Activated gamma-delta T cell treated with anti-CD3 and anti-CD28 coated beads, Interleukin-2, amount 50 U/mL, for 16 hours (primary cell): ENCODE results near the gene ASMTL.
A peak's percentile ranks its signal among the peaks of the same experiment; 100 is the strongest.
"Not testable (repeated sequence)": the region's sequence is repeated elsewhere in the genome, so short reads cannot be mapped to it uniquely, and the experiment has no call there.

Experiments used
- DNase-seq: peaks from one replicate; pipeline ENCODE4 v3.0.0-alpha.2; 2020; ENCODE audit warnings: low read depth

Gene ASMTL

GRCh38 chrX:1482530-1482928, 29.8 kb upstream of the ASMTL start:
- DNase-seq: not testable (repeated sequence)

- DNase-seq: peak; percentile 61
Measured at GRCh38 chrX:1481636-1482529, 29.2 kb upstream of the ASMTL start.

DNA sequence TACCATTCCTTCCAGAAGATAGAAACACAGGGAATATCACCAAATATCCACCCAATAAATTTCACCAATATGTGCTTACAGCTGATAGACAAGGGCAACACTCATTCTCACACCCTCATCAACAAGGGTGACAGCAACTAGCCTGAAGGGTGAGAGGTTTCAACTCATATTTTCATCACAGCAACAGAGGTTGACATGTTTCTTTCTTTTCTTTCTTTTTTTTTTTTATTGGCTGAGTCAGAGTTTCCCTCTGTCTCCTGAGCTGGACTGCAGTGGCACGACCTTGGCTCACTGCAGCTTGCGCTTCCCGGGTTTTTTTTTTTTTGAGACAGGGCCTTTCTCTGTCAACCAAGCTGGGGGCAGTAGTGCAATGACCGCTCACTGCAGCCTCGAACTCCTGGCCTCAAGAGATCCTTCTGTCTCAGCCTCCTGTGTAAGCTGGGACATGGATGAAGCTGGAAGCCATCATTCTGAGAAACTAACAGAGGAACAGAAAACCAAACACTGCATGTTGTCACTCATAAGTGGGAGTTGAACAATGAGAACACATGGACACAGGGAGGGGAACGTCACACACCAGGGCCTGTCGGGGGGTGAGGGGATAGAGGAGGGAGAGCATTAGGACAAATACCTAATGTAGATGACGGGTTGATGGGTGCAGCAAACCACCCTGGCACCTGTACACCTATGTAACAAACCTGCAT, 27.5 kb upstream of the ASMTL start:
- DNase-seq: no peak

DNA sequence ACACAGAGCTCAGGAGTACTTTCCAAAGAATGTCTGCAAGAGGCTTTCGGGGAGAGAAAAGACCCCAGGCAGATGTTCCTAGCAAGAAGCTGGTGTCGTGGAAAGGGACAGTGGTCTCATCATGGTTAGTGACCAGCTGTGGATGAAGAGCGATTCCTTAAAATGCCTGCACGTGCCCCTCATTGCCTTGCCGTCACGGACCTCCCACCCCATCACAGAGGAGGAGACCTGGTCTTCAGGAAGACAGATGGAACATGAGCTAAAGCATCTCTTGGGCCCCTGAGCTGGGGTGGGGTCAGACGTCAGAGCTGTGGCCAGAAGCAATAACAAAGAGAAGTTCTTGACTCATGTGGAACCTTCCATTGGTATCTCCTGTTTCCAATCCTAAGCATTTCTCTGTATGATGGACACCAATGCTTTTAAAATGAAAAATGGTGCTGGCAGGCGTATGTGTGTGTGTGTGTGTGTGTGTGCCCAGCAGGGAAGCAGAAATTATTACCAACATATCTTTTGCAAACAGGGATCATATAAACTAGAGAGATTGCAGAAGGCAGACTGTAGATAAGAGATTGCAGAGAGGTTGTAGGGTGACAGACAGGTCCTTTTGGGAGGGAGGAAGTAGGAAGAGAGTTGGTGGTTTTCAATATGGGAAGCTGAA, 25.2 kb upstream of the ASMTL start:
- no peak for DNase-seq

DNA sequence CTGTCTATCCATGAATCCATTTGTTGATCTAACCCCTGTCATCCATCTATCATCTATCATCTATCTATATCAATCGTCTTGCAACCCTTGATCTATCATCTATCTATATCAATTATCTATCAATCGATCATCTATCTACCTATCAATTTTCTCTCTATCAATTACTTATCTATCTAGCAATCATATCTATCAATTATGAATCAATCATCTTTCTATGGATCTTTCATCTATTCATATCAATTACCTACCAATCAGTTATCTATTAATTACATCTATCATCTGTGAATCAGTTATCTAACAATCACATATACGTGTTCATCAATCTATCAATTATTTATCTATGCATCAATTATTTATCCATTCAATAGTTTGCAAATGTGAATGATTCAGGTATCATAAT, 24.5 kb upstream of the ASMTL start:
- no peak for DNase-seq

DNA sequence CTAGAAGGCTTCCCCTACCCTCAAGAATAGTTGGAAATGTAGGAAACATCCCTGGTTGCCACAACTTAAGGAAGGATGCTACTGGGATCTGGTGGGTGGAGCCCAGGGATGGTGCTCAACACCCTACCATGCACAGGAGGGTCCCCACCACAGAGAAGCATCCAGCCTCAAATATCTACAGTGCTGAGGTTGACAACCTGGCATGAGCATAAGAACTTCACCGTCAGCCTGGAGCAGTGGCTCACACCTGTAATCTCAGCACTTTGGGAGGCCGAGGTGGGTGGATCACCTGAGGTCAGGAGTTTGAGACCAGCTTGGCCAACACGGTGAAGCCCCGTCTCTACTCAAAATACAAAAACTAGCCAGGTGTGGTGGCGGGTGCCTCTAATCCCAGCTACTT, 24.0 kb upstream of the ASMTL start:
- no peak for DNase-seq

- DNase-seq: no peak
Measured at GRCh38 chrX:1475881-1476280, 23.2 kb upstream of the ASMTL start.

- no peak for DNase-seq
Measured at GRCh38 chrX:1475481-1475880, 22.8 kb upstream of the ASMTL start.

DNA sequence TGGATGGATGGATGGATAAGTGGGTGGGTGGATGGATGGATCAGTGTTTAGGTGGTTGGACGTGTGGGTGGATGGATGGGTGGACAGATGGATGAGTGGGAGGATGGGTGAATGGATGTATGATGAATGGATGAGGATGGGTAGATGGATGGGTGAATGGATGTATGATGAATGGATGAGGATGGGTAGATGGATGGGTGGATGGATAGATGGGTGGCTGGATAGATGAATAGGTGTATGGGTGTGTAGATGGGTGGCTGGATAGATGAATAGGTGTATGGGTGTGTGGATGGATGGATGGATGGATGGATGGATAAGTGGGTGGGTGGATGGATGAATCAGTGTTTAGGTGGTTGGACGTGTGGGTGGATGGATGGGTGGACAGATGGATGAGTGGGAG, 21.9 kb upstream of the ASMTL start:
- DNase-seq: not testable (repeated sequence)

- DNase-seq: no peak
Measured at GRCh38 chrX:1472975-1473374, 20.3 kb upstream of the ASMTL start.

DNA sequence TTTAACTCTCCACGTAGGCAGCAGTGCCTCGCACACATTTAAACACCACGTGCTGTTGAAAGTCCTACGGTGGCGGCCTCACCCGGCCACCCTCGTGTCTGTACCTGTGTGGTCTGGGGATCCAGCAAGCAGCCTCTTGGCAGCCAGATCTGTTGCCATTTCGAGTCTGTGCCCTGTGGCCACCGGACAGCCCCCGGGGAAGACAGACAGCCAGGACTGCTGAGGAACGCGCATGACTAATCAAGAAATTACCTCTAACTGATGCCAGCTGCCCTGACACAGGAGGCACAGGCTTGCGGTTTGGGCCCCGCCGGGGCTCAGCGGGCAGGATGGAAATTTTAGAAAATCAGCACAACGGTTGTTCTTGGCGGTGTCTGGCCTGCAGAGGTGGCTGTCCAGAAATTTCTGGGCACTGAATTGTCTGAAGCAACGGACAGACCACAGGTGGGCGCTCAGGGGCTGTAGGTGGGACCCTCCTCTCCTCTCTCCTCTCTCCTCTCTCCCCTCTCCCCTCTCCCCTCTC, 15.6 kb upstream of the ASMTL start:
- peak; percentile 71 for DNase-seq

GRCh38 chrX:1466971-1467561, 14.4 kb upstream of the ASMTL start:
- no peak for DNase-seq

DNA sequence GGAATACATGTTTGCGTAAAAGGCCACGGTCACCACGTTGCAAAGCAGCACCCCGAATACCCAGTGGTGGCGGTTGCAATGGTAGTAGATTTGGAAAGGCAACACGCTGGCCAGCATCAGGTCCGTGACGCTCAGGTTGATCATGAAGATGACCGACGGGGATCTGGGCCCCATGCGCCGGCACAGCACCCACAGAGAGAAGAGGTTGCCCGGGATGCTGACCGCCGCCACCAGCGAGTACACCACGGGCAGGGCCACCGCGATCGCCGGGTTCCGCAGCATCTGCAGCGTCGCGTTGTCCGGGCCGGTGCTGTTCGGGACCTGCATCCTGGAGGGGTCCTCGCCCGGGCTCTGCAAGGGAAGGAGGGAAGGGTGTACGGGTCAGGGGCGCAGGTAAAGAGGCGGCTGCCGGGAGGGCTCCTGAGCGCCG, 13.5 kb upstream of the ASMTL start:
- no peak for DNase-seq

GRCh38 chrX:1465286-1466231, 12.8 kb upstream of the ASMTL start:
- DNase-seq: no peak

GRCh38 chrX:1464971-1465285, 12.2 kb upstream of the ASMTL start:
- DNase-seq: no peak

- DNase-seq: no peak
Measured at GRCh38 chrX:1464041-1464970, 11.6 kb upstream of the ASMTL start.

DNA sequence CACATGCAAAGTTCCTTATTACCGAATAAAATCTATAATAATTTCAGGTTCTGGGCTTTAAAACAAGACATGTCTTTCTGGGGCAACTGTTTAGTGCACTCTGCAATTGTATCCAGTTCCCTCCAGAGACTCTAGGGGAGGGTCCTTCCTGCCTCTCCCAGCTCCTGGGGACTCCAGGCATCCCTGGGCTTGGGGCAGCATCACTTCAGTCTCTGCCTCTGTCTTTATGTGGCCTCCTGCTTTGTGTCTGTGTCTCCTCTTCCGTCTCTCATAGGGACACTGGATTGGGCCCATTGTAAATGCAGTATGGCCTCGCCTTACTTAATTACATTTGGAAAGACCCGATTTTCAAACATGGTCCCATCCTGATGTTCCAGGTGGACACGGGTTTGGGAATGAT, 10.9 kb upstream of the ASMTL start:
- no peak for DNase-seq

- DNase-seq: peak; percentile 61
Measured at GRCh38 chrX:1462596-1463251, 10.0 kb upstream of the ASMTL start.

DNA sequence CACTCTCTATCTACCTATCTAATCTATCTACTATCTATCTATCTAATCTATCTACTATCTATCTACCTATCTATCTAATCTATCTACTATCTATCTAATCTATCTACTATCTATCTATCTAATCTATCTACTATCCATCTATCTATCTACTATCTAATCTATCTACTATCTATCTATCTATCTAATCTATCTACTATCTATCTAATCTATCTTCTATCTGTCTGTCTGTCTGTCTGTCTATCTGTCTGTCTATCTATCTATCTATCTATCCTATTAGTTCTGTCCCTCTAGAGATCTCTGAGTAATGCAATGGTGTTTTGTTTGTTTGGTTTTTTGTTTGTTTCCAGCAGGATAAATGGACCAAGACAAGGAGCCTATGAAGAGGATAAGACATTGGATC, 9.4 kb upstream of the ASMTL start:
- DNase-seq: no peak

DNA sequence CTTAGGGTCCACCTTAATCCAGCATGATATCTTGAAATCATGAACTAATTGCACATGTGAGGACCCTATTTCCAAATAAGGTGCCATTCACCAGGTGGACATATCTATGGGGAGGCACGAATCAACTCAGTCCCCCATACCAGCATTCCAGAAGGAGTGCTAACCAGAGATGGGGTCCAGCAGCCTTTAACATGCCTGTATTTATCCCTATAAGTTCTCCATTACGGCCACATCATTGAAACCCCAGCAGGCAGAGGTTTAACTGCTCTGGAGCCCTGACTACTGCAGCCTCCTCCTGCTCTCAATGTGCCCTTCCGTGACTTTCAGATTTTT, 3.2 kb upstream of the ASMTL start:
- no peak for DNase-seq
